Smooth muscle cell of the coronary artery (primary cell): ENCODE results near the gene INTS13. TPM values are rescaled to one million over a fixed set of nuclear protein-coding genes. Genes with fewer than 3 reads are reported as not detected.

Source experiments
- total RNA-seq: library from RNA; depleted of rRNA; stranded (reverse); fragments of >200 nt; gene quantifications from 2 replicates; pipeline ENCODE4 v1.2.3, GENCODE V29; 2014; ENCODE audit warnings: low replicate concordance

The INTS13 gene
- total RNA-seq = 23.5 and 28.6 TPM in 2 replicates

GRCh38 chr12:26937863-26938700 lies at the start of gene INTS13, which contains the start of gene FGFR1OP2:
Gene INTS13, minus strand, starts transcription at chr12:26937981. Its CDS starts 1,178 bp downstream, at chr12:26936803.
Gene FGFR1OP2, plus strand, starts transcription at chr12:26938470. Its CDS starts 15,689 bp downstream, at chr12:26954159.

Other genes starting within 250 kb of the INTS13 start
- gene ITPR2, start 104.8 kb downstream of the INTS13 start, total RNA-seq = 9.1 and 33.3 TPM in 2 replicates
- gene FGFR1OP2, start 489 bp upstream of the INTS13 start, total RNA-seq = 42.1 and 44.9 TPM in 2 replicates
- gene TM7SF3, start 76.4 kb upstream of the INTS13 start, total RNA-seq = 84.0 and 163 TPM in 2 replicates
- gene MED21, start 84.6 kb upstream of the INTS13 start, total RNA-seq = 37.9 and 46.6 TPM in 2 replicates
- gene C12orf71, start 144.6 kb upstream of the INTS13 start, total RNA-seq = not detected in 2 replicates